ENCODE data around the gene RGS3.
"Not testable (repeated sequence)": the region's sequence is repeated elsewhere in the genome, so short reads cannot be mapped to it uniquely, and the experiment has no call there.

The RGS3 gene

GRCh38 chr9:113532809-113533190 is 69.3 kb downstream of the RGS3 start:
- no peak for DNase-seq

- DNase-seq = no peak
These were observed 70.1 kb downstream of the RGS3 start for GRCh38 chr9:113533335-113534225.

- no peak for DNase-seq
These were observed 72.2 kb downstream of the RGS3 start for GRCh38 chr9:113535756-113536155.

- DNase-seq = no peak
These were observed 72.6 kb downstream of the RGS3 start for GRCh38 chr9:113536166-113536482.

- DNase-seq = no peak
These were observed 73.1 kb downstream of the RGS3 start for GRCh38 chr9:113536483-113537228.

- DNase-seq = no peak
These were observed 73.8 kb downstream of the RGS3 start for GRCh38 chr9:113537229-113537810.

- no peak for DNase-seq
These were observed 74.6 kb downstream of the RGS3 start for GRCh38 chr9:113538131-113538530.

- no peak for DNase-seq
These were observed 75.3 kb downstream of the RGS3 start for GRCh38 chr9:113538701-113539430.

- DNase-seq = no peak
These were observed 76.9 kb downstream of the RGS3 start for GRCh38 chr9:113540466-113540865.

GRCh38 chr9:113541019-113541900 is 77.7 kb downstream of the RGS3 start:
- peak; percentile 30 for DNase-seq

GRCh38 chr9:113542006-113542405 is 78.5 kb downstream of the RGS3 start:
- no peak for DNase-seq

GRCh38 chr9:113542741-113543140 is 79.2 kb downstream of the RGS3 start:
- no peak for DNase-seq

- DNase-seq = no peak
These were observed 79.9 kb downstream of the RGS3 start for GRCh38 chr9:113543296-113543981.

GRCh38 chr9:113543982-113544303 is 80.4 kb downstream of the RGS3 start:
- DNase-seq = no peak

- no peak for DNase-seq
These were observed 81.5 kb downstream of the RGS3 start for GRCh38 chr9:113545068-113545467.

- no peak for DNase-seq
These were observed 83.0 kb downstream of the RGS3 start for GRCh38 chr9:113546566-113546965.

- no peak for DNase-seq
These were observed 84.0 kb downstream of the RGS3 start for GRCh38 chr9:113547501-113547900.

GRCh38 chr9:113548221-113549041 is 84.9 kb downstream of the RGS3 start:
- no peak for DNase-seq

- not testable (repeated sequence) for DNase-seq
These were observed 86.4 kb downstream of the RGS3 start for GRCh38 chr9:113549892-113550291.

GRCh38 chr9:113556877-113557593 is 93.5 kb downstream of the RGS3 start:
- DNase-seq = no peak
